Inferior parietal cortex (tissue), 1 donor: ENCODE data around the gene ACBD5.

Source experiments
- DNase-seq: peaks from one replicate; pipeline ENCODE4 v3.0.0-alpha.2; 2016; ENCODE audit errors: extremely low spot score

The ACBD5 gene

DNA sequence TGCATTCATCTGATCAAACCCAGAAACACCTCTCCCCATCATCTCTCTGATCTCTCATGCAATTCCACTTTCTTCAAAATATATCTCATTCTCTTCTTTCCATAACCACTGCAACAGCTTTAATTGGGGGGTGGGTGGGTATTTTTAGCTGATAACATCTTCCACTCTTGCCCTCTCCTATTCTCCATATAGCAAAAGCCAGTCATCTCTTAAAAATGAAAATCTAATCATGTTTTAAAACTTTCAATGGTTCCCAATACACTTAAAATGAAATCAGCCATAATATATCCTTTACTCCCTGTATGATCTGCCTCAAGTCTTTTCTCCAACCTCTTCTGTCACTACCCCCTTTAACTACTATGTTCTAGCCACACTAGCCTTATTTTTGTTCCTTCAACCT, 87.9 kb downstream of the ACBD5 start:
- no peak for DNase-seq

DNA sequence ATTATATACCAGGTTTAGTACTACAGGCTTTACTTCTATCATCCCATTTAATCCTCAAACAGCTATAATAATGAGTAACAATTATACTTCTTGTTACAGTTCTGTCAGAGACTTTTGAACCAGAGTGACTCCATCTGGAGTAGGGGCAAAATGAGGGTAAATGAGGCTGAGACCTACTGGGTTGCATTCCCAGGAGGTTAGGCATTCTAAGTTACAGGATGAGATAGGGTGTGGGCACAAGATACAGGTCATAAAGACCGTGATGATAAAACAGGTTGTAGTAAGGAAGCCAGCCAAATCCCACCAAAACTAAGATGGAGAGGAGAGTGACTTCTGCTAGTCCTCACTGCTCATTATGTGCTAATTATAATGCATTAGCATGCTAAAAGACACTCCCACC, 90.3 kb downstream of the ACBD5 start:
- no peak for DNase-seq

DNA sequence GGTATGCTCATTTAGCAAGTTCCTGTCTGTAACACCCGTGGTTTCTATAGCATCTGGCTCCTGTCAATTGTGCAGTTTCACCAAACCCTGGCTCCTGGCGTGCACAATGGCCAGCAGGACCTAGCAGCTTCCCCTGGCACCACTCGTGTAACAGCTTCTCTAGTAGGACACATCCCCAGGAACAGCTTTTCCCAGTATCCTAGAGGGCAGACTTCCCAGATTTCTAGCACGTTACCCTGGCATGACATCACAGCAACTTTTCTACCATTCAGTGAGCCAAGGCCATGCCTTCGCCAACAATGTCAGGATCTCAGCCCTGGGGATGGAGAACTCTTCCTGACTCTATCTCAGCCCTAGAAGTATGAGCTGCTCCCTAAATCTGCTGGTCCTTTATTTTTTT, 92.9 kb downstream of the ACBD5 start:
- DNase-seq: no peak

DNA sequence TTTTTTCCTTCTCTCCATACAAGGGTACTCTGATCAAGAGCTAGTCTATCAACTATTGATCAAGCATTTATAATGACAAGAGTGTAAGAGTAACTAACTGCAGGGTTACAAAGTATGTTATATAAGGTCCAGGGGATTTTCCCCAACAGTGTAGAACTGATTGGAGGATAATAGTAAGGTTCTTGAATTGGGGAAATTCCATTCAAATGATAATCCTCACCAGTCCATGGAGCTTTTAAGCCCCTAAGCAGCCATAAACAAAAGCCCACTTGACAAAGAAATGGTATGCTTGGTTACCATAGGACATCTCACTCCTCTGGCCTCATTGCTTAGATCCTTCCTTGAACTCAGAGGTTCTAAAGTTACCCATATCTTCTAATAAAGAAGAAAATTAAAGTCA, 94.7 kb downstream of the ACBD5 start:
- no peak for DNase-seq
